Activated gamma-delta T cell treated with anti-CD3 and anti-CD28 coated beads, Interleukin-2, amount 50 U/mL, for 16 hours (primary cell): ENCODE results near the gene KCNRG.
"Not testable (repeated sequence)": the region's sequence is repeated elsewhere in the genome, so short reads cannot be mapped to it uniquely, and the experiment has no call there.

Experiments
- DNase-seq: peaks from one replicate; pipeline ENCODE4 v3.0.0-alpha.2; 2020; ENCODE audit warnings: low read depth

The KCNRG gene, protein sequence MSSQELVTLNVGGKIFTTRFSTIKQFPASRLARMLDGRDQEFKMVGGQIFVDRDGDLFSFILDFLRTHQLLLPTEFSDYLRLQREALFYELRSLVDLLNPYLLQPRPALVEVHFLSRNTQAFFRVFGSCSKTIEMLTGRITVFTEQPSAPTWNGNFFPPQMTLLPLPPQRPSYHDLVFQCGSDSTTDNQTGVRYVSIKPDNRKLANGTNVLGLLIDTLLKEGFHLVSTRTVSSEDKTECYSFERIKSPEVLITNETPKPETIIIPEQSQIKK

DNA sequence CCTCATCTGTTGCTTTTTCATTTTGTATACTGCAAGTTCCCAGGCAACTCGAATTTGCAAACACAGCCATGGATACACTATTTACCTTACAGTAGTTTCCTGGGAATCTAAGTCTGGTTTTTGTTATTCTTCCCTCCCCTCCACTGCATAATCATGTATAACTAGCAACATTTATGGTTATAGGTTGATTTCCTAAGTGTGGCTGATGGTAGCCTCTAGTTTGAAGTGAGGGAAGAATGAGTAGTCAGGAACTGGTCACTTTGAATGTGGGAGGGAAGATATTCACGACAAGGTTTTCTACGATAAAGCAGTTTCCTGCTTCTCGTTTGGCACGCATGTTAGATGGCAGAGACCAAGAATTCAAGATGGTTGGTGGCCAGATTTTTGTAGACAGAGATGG lies at the start of gene KCNRG:
Gene KCNRG, plus strand, starts transcription at position 187 of the 400 bp plus-strand sequence. Its CDS starts 50 bp downstream, at position 237.
- no peak for DNase-seq

DNA sequence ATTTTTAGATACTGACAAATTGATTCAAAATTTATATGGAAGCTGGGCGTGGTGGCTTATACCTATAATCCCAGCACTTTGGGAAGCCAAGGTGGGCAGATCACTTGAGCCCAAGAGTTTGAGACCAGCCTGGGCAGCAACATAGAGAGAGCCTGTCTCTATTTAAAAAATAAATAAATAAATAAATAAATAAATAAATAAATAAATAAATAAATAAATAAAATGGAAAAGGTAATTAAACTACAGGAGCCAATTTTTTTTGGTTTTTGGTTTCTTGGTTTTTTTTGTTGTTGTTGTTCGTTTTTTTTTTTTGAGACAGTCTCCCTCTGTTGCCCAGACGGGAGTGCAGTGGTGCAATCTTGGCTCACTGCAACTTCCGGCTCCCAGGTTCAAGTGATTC lies 47.8 kb upstream of the KCNRG start:
- DNase-seq = no peak

DNA sequence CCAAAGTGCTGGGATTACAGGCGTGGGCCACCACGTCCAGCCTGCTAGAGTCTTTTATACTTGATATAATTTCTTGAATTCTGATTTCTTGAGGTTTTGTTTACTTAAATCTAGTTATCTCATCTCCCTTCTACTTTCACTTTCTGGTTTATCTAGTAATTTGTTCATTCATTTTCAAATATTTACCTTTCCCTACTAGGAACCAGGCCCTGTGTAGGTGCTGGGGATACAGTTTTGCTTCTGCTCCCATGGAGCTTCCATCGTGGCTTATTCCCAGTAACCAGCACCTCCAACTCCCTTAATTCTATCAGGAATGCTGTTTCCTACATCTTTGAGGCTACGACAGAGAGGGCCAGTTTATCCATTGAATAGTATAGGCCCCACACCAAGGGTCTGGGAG lies 42.5 kb upstream of the KCNRG start:
- DNase-seq = no peak

DNA sequence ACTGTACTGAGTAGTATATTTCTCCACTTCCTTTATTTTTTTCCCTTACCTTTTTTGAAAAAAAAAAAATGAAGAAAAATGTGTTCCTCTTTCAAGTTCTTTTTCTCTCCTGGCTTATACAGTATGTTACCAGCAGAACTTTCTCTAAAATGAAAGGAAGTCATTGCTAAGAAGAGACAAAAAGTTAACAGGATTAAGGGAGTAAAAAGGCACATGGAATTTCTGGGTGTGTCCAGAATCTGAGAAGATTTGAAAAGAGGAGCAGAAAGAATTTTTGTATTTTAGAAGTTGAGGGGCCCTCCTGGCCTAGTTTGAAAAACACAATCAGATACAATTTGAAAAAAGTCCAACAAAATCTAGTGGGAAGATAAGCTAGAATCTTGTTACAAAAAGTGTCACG lies 39.4 kb upstream of the KCNRG start:
- DNase-seq = no peak

DNA sequence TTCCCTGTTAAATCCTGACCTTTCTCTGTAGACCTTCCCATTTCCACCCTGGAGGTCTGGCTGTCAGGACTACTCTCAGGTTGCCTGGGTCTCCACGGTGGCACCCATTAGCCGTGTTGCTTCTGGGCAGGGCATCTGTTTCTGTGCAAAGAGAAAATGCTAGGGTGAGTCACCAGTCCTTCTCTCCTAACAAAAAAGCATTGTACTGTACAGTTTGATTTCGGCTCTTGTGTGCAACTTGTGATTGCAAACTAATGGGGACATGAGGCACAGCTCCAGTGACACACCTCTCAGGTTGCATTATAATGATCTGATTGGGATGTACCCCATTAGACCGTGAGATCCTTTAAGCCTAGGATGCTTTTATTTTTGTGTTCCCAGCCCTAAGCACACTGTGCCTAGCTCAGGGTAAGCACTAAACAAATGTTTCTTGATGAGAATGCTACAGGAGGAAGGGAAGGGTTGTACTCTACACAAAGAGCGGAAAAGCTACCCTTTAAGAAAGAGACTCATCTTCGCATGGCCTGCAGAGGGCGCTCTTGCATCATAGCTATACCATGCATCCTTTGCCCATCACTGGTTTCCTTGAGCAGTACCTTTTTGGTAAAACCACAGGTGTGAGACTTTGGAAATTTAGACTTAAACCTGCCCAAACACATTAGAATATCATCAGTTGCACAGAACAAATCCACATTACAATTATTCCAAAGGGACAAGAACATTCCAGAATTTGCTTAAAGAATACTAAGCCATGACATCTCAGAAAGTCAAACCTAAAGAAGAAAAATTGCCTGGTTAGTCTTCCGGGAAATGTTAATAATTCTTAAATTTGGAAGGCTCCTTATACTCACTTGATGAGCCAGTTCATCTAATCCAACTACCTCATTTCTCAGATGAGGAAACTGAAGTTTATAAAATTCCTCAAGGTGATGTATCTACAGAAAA lies 38.7 kb upstream of the KCNRG start:
- DNase-seq = peak; percentile 63

DNA sequence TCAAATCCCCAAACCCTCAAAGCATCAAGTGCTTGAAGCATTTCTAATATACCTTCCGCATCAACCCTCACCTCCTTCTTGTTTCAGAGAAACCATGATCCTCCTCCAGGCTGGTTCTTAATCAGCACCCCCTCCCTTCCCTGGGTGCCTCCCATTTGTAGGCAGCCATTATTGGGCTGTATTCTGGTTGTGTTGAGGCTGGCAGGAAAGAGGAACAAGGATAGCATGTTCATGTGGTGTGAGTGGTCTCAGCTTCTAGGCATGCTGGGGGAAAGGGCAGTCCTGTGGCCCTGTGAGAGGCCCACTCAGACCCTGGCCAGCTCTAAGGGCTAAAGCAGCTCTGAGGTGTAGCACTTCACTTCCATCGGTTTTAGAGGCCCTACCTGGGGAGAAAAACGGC lies 37.3 kb upstream of the KCNRG start:
- no peak for DNase-seq

DNA sequence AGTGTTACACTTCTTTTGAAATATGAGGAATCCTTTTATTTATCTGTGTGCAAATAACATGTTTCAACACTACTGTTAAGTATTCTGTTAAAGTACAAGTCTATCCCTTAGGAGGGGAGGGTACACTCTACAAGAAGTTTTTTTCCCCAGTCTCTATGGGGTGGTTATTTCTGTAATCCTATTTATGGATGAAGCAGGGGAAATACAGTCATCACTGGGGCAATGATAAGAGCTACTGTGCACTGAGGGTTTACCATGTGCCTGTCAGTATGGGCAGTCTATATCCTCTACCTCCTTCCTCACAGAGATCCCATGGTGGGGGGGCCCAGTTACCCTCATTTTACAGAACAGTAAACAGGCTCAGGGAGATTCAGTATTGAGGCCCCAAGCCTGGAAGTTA lies 35.0 kb upstream of the KCNRG start:
- DNase-seq = no peak

DNA sequence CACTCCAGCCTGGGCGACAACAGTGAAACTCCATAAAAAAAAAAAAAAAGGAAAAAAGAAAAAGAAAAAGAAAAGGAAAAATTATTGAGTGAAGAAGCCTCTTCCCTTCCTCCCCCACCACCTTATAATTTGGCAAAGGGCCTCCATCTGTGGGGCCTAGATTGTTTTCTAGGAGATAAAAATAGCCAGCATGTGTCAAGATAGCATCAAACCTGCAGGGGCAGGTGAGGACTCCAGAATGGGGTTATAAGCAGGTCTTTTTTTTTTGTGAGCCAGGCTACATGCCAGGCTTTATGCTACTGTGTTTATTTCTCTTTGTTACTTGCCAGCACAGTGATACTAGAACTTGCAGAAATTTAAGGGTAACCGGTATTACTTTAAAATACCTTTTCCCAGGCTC lies 30.1 kb upstream of the KCNRG start:
- no peak for DNase-seq

DNA sequence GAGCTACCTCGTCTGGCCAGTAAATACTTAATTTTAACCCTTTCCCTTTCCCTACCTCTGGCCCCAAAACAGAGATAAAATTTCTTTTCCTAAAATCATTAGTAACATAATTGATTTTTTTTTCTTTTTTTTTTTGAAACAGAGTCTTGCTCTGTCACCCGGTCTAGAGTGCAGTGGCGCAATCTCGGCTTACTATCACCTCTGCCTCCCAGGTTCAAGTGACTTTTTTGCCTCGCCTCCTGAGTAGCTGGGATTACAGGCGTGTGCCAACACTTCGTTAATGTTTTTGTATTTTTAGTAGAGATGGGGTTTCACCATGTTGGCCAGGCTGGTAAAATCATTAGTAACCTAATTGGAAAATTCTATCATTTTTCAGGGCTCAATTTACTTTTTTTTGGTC lies 28.8 kb upstream of the KCNRG start:
- no peak for DNase-seq

DNA sequence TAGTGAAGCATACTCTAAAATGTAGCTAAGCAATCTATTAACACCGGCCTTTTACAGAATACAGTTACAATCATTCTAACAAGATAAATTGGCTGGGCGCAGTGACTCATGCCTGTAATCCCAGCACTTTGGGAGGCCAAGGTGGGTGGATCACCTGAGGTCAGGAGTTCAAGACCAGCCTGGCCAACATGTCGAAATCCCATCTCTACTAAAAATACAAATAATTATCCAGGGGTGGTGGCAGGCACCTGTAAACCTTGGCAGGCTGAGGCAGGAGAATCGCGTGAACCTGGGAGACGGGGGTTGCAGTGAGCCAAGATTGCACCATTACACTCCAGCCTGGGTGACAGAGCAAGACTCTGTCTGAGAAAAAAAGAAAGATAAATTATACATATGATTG lies 24.6 kb upstream of the KCNRG start:
- not testable (repeated sequence) for DNase-seq

DNA sequence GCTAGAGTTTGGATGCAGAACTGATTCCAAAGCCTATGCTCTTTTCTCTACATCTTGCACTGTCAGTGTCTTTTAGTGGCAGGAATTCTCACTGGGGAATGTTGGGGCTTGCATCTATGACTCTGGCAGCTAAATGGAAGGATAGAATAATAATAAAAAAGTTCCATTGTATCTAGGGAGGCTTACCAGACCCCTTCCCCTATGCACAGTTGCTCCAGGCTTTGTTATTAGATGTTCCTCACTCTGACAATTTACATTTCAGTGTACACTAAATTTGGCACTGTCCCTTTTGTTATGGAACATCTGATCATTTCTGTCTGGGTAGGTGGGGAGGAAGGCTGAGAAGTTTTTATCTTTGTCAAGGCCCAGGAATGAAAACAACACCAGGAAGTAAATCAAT lies 22.1 kb upstream of the KCNRG start:
- DNase-seq = no peak

DNA sequence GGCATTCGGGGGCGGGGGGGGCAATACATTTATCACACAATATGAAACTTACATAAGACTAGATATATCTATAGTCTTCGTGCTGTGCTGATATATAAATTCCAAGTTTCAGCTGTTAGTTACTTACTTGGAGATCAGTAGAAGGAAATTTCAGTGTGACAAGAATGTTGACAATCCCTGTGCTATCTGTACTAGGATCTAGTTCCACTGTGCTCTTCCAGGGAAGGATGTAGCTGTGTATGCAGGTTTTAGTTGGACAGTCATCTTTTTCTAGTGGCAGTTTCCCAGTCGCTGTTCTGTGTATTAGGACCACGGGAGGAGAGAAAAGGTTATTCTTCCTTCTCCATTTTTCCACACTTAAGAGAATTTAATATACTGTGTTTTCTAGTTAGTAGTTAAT lies 21.6 kb upstream of the KCNRG start:
- no peak for DNase-seq

DNA sequence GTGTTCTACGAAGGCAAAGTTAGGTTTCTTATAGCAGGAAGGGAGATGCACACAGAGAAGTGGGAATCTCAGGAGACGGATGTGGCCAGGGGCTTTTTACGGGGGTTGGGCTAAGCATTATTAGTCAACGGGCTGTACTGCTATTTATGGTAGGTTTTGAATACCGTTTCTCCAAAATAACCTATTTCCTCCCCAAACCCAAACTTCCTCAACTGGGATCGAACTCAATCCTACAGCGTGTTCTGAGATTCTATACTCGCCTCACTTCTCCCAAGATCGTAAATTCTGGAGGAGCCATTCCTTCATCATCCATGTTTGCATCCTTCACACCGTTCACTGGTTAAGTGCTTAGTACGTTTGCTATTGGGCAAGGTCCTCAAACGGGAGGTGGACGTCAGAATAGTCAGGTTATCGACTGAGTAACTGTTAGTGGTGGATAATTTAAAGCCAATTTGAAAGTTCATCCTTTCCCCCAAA lies 19.6 kb upstream of the KCNRG start:
- DNase-seq = no peak

DNA sequence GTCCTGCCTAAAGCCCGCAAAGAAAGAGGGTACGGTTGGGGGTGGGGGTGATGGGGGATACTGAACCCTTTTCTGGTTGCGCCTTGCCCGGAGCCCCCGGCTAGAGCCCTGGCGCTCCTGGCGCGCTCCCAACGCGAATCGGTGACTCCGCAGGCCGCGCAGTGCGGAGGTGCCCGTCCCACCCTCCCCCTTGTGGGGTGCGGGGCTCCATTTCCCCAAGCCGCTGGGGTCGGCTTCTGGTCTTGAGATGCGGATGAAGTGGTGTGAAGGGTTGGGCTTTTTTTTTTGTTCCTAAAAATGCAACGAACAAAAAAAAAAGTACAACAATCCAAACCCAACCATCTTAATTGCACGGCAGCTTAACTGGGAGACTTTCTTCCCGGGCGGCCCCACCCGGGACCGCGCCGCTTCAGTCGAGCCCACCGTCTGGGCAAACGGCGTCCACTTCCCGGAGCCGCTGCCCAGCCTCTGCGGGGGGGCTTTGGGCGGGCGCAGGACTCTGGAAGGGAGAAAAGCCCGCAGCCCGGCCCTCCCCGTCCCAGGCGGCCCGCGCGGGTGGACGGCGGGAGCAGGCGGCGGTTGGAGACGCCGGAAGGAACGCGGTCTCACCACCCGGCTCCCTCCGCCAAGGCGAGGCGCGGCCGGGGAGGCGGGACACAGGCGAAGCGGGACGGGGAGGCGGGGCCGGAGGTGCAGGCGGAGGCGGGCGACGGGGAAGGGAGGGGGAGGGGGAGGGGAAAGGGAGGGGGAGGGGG lies 18.9 kb upstream of the KCNRG start:
- peak; percentile 73 for DNase-seq

DNA sequence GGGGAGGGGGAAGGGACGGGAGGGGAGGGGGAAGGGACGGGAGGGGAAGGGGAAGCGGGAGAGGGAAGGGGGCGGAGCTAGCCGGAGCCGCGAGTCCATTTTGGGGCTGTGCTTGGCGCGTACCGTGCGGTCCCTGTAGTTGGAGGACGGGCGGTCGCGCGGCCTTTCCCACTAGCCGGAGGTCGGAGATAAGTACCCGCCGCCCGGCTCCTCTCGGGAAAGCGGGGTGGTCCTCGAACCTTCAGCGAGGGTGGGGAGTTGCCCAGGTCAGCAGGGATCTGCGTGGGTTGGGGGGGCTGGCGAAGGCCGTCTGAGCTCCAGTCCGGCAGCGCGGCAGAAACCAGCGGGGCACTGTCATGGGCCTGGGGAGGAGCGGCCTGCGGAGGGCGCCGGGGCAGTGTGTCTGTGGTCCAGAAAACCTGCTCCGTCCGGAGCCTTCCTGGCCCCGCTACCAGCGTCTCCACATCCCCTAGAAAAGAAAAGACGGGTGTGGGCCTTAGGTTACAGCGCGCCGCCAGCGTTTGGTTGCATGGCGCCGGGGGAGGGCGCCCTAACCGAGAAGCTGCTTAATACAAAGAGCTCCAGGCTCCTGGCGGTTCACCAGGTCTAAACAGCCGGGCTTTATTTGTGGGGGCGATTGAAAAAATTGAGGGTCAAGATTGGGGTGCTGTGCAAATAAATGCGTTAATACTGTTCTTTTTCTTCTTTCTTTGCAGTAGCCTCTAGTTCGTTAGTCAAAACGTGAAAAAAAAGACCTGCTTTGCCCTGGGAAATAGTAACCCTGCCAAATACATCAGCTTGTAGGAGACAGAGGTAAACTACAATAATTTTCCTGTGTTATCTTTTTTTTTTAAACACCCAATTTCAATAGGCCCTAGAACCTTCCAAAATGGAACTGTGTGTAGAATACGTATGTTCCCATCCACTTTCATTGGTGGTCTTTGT lies 18.0 kb upstream of the KCNRG start, which contains the start of gene TRIM13:
Gene TRIM13, plus strand, starts transcription at position 92 of the 945 bp plus-strand sequence. CDS start 14,899 bp downstream, outside the sequence.
- DNase-seq = peak; percentile 70

DNA sequence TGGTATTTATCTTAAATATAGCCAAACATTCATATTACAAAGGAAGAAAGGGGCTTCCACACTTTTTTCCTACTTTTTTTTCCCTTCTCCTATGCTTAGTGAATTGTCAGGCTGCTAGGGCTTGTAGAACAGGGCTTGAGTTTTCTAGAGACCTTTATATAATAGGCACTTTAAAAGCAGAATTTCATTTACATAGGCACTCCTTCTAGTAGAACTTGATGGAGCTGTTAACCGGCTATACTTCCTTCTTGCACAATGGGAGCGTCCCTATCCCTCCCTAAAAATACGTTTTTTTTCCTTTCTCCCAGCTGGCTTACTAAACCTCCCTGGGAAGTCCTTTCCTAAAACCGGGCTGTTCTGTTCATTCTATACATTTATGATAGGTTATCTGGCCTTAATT lies 17.3 kb upstream of the KCNRG start:
- no peak for DNase-seq

DNA sequence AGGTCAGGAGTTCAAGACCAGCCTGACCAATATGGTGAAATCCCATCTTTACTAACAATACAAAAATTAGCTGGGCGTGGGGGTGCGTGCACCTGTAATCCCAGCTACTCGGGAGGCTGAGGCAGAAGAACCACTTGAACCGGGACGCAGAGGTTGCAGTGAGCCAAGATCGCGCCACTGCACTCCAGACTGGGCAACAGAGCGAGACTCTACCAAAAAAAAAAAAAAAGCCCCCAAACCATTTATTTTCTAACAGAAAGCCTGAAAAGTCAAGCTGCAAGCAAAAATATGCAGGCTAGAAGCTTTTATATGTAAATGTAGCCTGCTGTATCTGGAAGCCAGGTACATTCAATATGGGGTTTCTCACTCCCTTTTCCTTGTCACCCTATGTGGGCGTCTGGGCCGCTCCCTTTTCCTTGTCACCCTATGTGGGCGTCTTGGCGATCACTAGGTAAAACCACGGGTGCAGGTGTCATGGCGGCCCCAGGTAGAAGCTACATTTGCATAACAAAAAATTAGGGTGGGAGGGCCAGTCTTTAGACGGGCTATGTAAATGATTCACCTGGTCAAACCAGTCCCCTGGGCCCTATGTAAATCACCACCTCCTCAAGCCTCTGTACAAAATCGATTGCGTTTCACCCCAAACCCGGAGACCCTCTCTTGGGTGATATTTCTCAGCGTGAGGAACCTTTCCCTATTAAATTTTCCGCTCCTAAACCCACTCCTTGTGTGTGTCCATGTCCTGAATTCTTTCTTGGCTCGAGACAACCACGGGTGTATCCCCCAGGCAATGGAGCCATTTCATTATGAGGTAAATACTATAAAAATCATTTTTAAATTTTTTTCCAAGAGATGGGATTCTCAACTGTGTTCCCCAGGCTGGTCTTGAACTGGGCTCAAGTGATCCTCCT lies 16.3 kb upstream of the KCNRG start:
- DNase-seq = no peak

DNA sequence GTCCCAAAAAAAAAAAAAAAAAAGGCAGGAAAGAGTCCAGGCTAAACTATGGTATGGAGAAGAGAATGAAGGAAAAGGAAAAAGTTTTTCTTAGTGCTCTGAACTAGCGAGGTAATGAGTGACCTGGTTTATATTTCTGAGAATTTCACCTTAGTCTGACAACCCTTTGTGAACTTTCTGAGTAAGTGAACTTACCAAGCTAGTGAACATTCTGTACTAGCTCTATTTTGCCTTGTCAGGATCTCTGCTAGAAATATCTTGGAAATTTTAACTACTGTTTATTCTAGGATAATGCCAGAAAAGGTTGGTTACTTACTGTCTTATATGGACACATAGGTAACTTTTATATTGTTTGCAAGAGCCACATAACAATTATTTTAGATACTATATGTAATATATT lies 14.0 kb upstream of the KCNRG start:
- DNase-seq = no peak

DNA sequence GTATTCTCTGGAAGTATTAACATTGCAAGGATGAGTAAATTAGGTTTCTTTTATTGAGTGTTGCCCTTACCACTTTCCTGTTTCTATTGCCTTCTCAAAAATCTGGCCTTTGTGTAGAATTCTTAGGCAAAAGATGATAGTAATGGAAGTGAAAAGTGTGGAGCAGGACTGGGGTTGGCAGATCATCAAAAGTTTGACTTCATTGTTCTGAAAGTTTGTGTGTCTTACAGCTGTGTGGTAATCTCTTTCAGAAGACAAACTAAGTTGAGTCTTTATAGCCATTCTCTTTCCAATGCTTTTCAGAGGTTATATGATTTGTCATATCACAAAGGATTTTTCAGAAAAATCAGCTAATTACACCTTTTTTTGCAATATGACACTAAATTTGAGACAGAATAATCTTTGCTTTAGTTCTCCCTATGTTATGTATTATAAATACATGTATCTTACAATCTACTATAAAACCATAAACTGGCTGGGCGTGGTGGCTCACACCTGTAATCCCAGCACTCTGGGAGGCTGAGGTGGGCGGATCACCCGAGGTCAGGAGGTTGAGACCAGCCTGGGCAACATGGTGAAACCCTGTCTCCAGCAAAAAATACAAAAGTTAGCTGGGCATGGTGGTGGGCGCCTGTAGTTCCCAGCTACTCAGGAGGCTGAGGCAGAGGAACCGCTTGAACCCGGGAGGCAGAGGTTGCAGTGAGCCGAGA lies 8.7 kb upstream of the KCNRG start:
- no peak for DNase-seq
